ENCODE results near the gene SPACA6.

DNA sequence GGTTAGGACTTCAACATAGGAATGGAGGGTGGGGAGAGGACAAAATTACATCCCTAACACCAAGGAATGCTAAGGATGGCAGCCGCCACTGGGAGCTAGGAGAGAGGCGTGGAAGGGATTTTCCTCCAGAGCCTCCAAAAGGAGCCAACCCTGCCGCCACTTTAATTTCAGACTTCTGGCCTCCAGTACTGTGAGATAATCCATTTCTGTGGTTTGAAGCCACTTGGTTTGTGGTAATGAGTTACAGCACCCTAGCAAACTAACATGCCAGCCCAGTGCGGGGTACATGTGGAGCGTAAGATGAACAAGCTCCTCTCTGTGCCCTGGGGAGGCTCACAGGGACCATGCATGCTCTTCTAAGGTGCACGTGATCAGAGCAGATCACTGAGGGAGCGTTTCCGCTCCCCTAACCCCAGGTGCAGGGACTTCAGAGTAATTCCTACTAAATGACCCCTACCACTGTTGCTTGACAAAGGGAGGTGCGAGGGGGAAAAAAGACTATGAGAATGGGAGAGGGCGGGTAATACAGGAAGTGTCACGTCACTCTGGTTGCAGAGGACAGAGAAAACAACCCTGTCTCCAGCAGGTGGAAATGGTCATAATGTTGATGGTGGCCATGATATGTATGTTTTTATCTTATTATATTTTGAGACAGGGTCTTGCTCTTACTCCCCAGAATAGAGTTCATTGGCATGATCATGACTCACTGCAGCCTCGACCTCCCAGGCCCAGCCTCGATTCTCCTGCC, 46.5 kb downstream of the SPACA6 start:
- TF ChIP-seq, protein P1, sequence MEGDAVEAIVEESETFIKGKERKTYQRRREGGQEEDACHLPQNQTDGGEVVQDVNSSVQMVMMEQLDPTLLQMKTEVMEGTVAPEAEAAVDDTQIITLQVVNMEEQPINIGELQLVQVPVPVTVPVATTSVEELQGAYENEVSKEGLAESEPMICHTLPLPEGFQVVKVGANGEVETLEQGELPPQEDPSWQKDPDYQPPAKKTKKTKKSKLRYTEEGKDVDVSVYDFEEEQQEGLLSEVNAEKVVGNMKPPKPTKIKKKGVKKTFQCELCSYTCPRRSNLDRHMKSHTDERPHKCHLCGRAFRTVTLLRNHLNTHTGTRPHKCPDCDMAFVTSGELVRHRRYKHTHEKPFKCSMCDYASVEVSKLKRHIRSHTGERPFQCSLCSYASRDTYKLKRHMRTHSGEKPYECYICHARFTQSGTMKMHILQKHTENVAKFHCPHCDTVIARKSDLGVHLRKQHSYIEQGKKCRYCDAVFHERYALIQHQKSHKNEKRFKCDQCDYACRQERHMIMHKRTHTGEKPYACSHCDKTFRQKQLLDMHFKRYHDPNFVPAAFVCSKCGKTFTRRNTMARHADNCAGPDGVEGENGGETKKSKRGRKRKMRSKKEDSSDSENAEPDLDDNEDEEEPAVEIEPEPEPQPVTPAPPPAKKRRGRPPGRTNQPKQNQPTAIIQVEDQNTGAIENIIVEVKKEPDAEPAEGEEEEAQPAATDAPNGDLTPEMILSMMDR (optimal IDR thresholded peaks at IDR 0.05 in 1 of 3, IDR thresholded peaks at IDR 0.05 in 1 of 3, conservative IDR thresholded peaks at IDR 0.05 in 1 of 3; ENCODE audit: extremely low read depth in 1 of 3, insufficient read depth in 2 of 3, low read length in 3 of 3), result no peak
- TF ChIP-seq EZH2 (IDR thresholded peaks at IDR 0.05; ENCODE audit: low read length), result no peak

Measured in keratinocyte (primary cell).